KMS-11 (cell line): ENCODE results near the gene GALNT15.

Source experiments
- H2AFZ ChIP-seq: fragments of 200-600 bp; sonication (generic); 2 replicates; pipeline ENCODE4 v1.6.1; 2016; ENCODE audit warnings: antibody characterized with exemption, mixed run types, low read depth
- H3K27ac ChIP-seq: fragments of 200-600 bp; sonication (generic); 2 replicates; pipeline ENCODE4 v1.6.1; 2016; ENCODE audit warnings: mild to moderate bottlenecking, mixed run types
- H3K27me3 ChIP-seq: fragments of 200-600 bp; sonication (generic); 2 replicates; pipeline ENCODE4 v1.6.1; 2017; ENCODE audit warnings: mild to moderate bottlenecking, low read depth, mixed run types, moderate library complexity; ENCODE audit not compliant: insufficient read depth
- H3K36me3 ChIP-seq: fragments of 200-600 bp; sonication (generic); 2 replicates; pipeline ENCODE4 v1.6.1; 2017; ENCODE audit warnings: mild to moderate bottlenecking, mixed run types; ENCODE audit not compliant: insufficient read depth
- H3K4me1 ChIP-seq: fragments of 200-600 bp; sonication (generic); 2 replicates; pipeline ENCODE4 v1.6.1; 2016; ENCODE audit warnings: mild to moderate bottlenecking, low read depth, mixed run types; ENCODE audit not compliant: poor library complexity, severe bottlenecking
- H3K4me2 ChIP-seq: fragments of 200-600 bp; sonication (generic); 2 replicates; pipeline ENCODE4 v1.7.0; 2016; ENCODE audit warnings: mild to moderate bottlenecking, mixed run types
- H3K4me3 ChIP-seq: fragments of 200-600 bp; sonication (generic); IDR thresholded peaks from 2 replicates; pipeline ENCODE4 v1.6.1; 2017; ENCODE audit warnings: low read depth, low read length, mixed read lengths; ENCODE audit not compliant: insufficient read depth
- H3K79me2 ChIP-seq: fragments of 200-600 bp; sonication (generic); 2 replicates; pipeline ENCODE4 v1.6.1; 2016; ENCODE audit warnings: low read depth, mixed run types; ENCODE audit not compliant: insufficient read depth
- H3K9ac ChIP-seq: fragments of 200-600 bp; sonication (generic); 2 replicates; pipeline ENCODE4 v1.6.1; 2016; ENCODE audit warnings: mild to moderate bottlenecking, mixed run types
- H4K20me1 ChIP-seq: fragments of 200-600 bp; sonication (generic); 2 replicates; pipeline ENCODE4 v1.6.1; 2016; ENCODE audit warnings: mild to moderate bottlenecking, mixed run types; ENCODE audit not compliant: insufficient read depth
- CTCF ChIP-seq: fragments of 200-600 bp; sonication (generic); conservative IDR thresholded peaks from 2 replicates; pipeline ENCODE4 v1.6.1; 2017; ENCODE audit warnings: low read depth, mild to moderate bottlenecking, antibody characterized with exemption, low read length, moderate library complexity, mixed read lengths

The GALNT15 gene

GRCh38 chr3:16179771-16180736 lies 5.6 kb downstream of the GALNT15 start:
- H3K4me2 ChIP-seq = no peak overlapping the region
- no peak overlapping the region for H2AFZ ChIP-seq
- H3K36me3 ChIP-seq = no peaks in the 10 kb centered on the region
- no peaks in the 10 kb centered on the region for H4K20me1 ChIP-seq
- H3K4me3 ChIP-seq = no peak overlapping the region
- H3K27ac ChIP-seq = no peak overlapping the region
- no peaks in the 10 kb centered on the region for H3K27me3 ChIP-seq
- no peaks in the 10 kb centered on the region for H3K4me1 ChIP-seq
- no peaks in the 10 kb centered on the region for H3K79me2 ChIP-seq
- no peak for TF ChIP-seq CTCF
- no peak overlapping the region for H3K9ac ChIP-seq

GRCh38 chr3:16180737-16181134 lies 6.3 kb downstream of the GALNT15 start:
- TF ChIP-seq CTCF = no peak
- no peak overlapping the region for H3K4me2 ChIP-seq
- no peaks in the 10 kb centered on the region for H3K27me3 ChIP-seq
- no peak overlapping the region for H2AFZ ChIP-seq
- H3K9ac ChIP-seq = no peak overlapping the region
- no peaks in the 10 kb centered on the region for H3K36me3 ChIP-seq
- H3K79me2 ChIP-seq = no peaks in the 10 kb centered on the region
- H3K27ac ChIP-seq = no peak overlapping the region
- no peak overlapping the region for H3K4me3 ChIP-seq
- no peaks in the 10 kb centered on the region for H4K20me1 ChIP-seq
- H3K4me1 ChIP-seq = no peaks in the 10 kb centered on the region

GRCh38 chr3:16181361-16181760 lies 6.9 kb downstream of the GALNT15 start:
- no peak overlapping the region for H3K4me3 ChIP-seq
- no peak overlapping the region for H2AFZ ChIP-seq
- H3K27me3 ChIP-seq = no peaks in the 10 kb centered on the region
- H3K9ac ChIP-seq = no peak overlapping the region
- H3K4me2 ChIP-seq = no peak overlapping the region
- no peaks in the 10 kb centered on the region for H3K4me1 ChIP-seq
- no peaks in the 10 kb centered on the region for H3K79me2 ChIP-seq
- no peaks in the 10 kb centered on the region for H3K36me3 ChIP-seq
- TF ChIP-seq CTCF = no peak
- H3K27ac ChIP-seq = no peak overlapping the region
- no peaks in the 10 kb centered on the region for H4K20me1 ChIP-seq

GRCh38 chr3:16182183-16182582 lies 7.7 kb downstream of the GALNT15 start:
- H3K9ac ChIP-seq = no peak overlapping the region
- H2AFZ ChIP-seq = no peak overlapping the region
- no peak overlapping the region for H3K4me3 ChIP-seq
- no peaks in the 10 kb centered on the region for H3K27me3 ChIP-seq
- H3K27ac ChIP-seq = no peak overlapping the region
- H4K20me1 ChIP-seq = no peaks in the 10 kb centered on the region
- TF ChIP-seq CTCF = no peak
- H3K4me1 ChIP-seq = no peaks in the 10 kb centered on the region
- no peak overlapping the region for H3K4me2 ChIP-seq
- no peaks in the 10 kb centered on the region for H3K79me2 ChIP-seq
- no peaks in the 10 kb centered on the region for H3K36me3 ChIP-seq
